ENCODE measurements around the gene MOCS3.
"Not testable (repeated sequence)": the region's sequence is repeated elsewhere in the genome, so short reads cannot be mapped to it uniquely, and the experiment has no call there.

Gene MOCS3

DNA sequence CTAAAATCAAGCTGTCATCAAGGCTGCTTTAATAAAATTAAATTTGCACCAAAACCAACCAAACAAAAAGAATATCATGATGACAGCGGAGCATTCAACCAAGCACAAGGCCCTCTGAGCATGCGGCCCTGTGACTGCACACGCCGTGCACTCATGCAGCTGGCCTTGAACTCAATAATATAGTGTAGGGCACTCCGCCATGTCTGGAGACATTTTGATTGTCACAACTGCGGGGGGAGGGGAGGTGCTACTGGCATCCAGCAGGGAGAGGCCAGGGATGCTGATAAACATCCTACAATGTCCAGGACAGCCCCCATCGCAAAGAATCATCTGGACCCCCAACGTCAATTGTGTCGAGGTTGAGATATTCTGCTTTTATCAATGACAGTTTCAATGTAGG is 9.7 kb downstream of the MOCS3 start:
- no peak for DNase-seq (ENCODE audit: low read depth, low spot score)
- H3K4me3 ChIP-seq (ENCODE audit: low read depth, low read length) = no peak overlapping the region
- in situ Hi-C loops (cut with HindIII; ENCODE audit: low sequenced_read_pairs) = no loop called here
- TF ChIP-seq, protein P1, sequence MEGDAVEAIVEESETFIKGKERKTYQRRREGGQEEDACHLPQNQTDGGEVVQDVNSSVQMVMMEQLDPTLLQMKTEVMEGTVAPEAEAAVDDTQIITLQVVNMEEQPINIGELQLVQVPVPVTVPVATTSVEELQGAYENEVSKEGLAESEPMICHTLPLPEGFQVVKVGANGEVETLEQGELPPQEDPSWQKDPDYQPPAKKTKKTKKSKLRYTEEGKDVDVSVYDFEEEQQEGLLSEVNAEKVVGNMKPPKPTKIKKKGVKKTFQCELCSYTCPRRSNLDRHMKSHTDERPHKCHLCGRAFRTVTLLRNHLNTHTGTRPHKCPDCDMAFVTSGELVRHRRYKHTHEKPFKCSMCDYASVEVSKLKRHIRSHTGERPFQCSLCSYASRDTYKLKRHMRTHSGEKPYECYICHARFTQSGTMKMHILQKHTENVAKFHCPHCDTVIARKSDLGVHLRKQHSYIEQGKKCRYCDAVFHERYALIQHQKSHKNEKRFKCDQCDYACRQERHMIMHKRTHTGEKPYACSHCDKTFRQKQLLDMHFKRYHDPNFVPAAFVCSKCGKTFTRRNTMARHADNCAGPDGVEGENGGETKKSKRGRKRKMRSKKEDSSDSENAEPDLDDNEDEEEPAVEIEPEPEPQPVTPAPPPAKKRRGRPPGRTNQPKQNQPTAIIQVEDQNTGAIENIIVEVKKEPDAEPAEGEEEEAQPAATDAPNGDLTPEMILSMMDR (IDR thresholded peaks at IDR 0.05; ENCODE audit: low read depth, low read length) = no peak

DNA sequence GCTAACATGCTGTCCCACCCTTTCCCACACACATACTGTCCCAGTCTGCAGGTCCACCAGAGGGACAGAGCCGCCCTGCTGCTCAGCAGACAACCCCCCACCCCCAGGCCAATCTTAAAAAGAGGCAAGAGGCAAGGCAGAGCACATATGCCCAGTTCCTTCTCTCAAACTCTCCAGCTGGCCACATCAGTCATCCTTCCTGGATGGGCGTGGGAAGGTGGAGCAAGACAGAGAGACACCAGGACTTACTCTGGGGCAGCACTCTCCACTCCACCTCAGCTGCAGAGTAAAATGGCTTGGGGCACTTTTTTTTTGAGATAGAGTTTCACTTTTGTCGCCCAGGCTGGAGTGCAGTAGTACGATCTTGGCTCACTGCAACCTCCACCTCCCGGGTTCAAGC is 10.8 kb downstream of the MOCS3 start:
- in situ Hi-C loops (cut with HindIII; ENCODE audit: low sequenced_read_pairs) = no loop called here
- no peak for DNase-seq (ENCODE audit: low read depth, low spot score)
- TF ChIP-seq, protein P1 (IDR thresholded peaks at IDR 0.05; ENCODE audit: low read depth, low read length) = no peak
- H3K4me3 ChIP-seq (ENCODE audit: low read depth, low read length) = no peak overlapping the region

DNA sequence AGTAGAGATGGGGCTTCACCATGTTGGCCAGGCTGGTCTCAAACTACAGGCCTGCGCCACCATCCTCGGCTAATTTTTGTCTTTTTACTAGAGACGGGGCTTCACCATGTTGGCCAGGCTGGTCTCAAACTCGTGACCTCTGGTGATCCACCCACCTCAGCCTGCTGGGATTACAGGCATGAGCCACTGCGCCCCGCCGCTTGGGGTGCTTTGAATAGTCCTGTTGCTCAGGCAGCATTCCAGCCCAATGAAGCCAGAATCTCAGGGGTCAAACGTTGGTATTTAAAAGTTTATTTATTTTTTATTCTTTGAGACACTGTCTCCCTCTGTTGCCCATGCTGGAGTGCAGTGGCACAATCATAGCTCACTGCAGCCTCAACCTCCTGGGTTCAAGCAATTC is 11.3 kb downstream of the MOCS3 start:
- TF ChIP-seq, protein P1 (IDR thresholded peaks at IDR 0.05; ENCODE audit: low read depth, low read length) = no peak
- H3K4me3 ChIP-seq (ENCODE audit: low read depth, low read length) = no peak overlapping the region
- in situ Hi-C loops (cut with HindIII; ENCODE audit: low sequenced_read_pairs) = no loop called here
- no peak for DNase-seq (ENCODE audit: low read depth, low spot score)

DNA sequence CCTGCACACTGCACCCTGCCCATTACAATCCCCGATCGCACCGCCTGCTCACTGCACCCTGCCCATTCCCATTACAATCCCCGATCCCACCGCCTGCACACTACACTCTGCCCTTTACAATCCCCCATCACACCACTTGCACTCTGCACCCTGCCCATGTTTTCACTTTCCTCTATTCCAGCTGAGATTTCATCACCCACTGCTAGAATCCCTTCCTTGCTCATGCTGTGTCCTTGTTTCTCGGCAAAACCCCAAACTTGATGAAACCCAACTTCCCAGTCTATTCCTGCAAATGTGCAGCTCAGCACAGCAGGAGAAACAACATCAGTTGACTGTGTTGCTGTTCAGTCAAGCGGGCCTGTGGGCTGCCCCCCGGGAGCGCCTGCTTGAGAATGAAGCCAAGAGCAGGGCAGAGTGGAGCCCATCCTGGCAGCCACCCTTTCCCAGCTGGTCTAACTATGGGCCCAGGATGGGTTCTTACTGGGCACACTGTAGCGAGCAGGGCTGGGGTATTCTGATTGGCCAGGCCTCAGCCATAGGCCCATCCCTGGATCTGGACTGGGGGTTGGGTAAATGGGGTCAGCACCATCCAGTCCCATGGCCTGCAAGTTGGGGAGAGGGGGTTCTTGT is 17.2 kb downstream of the MOCS3 start:
- no peak overlapping the region for H3K4me3 ChIP-seq (ENCODE audit: low read depth, low read length)
- TF ChIP-seq, protein P1 (IDR thresholded peaks at IDR 0.05; ENCODE audit: low read depth, low read length) = no peak
- no peak for DNase-seq (ENCODE audit: low read depth, low spot score)
- in situ Hi-C loops (cut with HindIII; ENCODE audit: low sequenced_read_pairs) = no loop called here

DNA sequence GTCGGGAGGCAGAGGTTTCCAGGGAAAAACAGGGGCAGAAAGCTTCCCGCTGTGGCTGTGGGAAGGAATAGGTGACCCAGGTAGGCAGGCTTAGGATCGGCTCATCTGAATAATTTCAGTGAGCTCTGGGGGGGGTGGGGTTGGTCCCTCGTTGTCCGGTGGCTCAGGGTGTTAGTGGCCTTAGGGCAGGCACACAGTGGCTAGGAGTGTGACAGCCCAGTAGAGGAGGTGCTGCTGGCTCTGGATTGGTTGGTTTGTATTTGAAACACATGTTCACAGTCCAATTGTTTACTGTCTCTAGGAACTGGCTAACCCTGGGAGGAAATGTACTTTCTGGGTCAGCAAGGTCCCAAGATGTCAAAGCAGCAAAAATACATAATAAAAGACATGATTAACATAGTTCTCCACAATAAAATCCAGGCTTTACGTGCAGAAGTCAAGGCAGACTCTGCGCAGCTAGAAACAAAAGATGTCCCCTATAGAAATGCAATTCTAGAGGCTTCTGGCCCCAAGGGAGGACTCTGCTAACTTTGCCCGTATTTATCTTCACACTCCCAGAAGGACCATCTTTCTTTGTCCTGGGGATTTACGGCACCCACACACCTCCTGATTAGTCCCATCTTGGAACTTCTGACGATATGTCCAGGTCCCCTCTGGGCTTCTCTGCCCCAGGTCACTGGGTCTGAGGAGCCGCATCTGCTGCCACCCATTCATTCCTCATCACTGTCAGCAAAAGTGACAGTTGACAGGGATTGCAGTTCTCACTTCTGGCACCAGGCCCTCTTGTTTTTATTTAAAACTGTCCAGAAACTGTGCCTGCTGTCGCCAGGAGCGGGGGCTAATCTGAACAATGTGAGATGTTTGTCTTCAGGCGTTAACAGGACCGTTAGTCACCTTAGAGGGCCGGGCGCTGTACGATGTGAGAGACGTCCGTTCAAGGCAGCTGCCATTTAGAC is 18.7 kb downstream of the MOCS3 start:
- DNase-seq (ENCODE audit: low read depth, low spot score) = no peak
- in situ Hi-C loops (cut with HindIII; ENCODE audit: low sequenced_read_pairs) = no loop called here
- TF ChIP-seq, protein P1 (IDR thresholded peaks at IDR 0.05; ENCODE audit: low read depth, low read length) = no peak
- no peak overlapping the region for H3K4me3 ChIP-seq (ENCODE audit: low read depth, low read length)

DNA sequence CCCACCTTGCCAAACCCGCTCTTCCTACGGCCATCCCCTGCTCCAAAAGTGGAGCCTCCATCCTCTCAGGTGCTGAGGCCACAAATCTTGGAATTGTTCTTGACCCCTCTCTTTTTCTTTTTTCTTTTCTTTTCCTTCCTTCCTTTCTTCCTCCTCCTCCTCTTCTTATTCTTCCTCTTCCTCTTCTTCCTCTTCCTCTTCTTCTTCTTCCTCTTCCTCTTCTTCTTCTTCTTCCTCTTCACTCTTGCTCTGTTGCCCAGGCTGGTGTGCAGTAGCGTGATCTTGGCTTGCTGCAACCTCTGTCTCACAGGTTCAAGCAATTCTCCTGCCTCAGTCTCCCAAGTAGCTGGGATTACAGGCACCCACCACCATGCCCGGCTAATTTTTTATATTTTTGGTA is 19.9 kb downstream of the MOCS3 start:
- DNase-seq (ENCODE audit: low read depth, low spot score); in situ Hi-C loops (cut with HindIII; ENCODE audit: low sequenced_read_pairs); H3K4me3 ChIP-seq (ENCODE audit: low read depth, low read length): not testable (repeated sequence)

Measured in astrocyte of the spinal cord (primary cell).